Ecto neural progenitor cell (in vitro differentiated cells): Measurements from ENCODE around the gene PRSS22.

Source experiments
- DNase-seq: peaks from one replicate; pipeline ENCODE4 v3.0.0-alpha.2; 2018; ENCODE audit warnings: low spot score

The PRSS22 gene

DNA sequence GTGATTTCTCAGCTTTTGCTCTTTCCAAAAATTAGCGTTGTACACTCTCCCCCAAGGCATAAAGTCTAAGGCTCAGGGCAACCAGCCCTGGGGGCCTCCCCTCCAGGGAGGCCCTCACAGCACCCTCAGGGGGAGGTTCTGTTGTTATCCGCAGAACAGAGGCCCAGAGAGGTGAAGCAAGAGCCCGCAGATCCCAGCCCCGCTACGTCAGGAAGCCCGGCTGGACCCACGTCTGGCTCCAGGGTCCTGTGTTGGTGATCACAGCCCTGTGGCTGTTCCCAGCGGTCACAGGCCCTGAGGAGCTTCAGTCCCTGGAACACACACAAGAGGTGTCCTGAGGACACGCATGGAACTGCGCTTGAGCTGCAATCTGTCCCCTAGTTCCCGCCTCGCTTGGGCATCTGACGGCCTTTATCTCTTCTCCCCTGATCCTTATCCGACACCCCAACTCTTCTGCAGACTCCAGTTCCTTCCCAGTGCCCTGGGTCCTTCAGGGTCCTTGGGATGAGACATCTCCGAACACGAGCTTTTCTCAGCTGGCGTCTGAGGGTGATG, 29.0 kb downstream of the PRSS22 start:
- DNase-seq: no peak

DNA sequence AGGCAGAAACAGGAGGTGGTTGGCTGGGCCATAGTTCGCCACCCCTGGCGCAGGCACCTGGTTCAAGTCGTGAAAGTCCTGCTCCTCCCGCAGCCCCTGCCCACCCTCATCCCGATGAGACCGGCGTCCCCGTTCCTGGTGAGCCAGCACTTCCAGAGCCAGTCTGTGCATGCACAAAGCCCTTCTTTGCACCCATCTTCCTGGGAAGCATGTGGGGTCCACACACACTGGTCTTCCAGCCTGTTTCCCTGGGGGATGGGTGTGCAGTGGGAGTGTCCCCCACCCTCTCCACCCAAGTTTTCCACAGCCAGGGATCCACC, 29.5 kb downstream of the PRSS22 start:
- DNase-seq: no peak

- no peak for DNase-seq
Observed at GRCh38 chr16:2827831-2828520, 30.0 kb downstream of the PRSS22 start.

GRCh38 chr16:2827374-2827791, 30.6 kb downstream of the PRSS22 start:
- DNase-seq: no peak

DNA sequence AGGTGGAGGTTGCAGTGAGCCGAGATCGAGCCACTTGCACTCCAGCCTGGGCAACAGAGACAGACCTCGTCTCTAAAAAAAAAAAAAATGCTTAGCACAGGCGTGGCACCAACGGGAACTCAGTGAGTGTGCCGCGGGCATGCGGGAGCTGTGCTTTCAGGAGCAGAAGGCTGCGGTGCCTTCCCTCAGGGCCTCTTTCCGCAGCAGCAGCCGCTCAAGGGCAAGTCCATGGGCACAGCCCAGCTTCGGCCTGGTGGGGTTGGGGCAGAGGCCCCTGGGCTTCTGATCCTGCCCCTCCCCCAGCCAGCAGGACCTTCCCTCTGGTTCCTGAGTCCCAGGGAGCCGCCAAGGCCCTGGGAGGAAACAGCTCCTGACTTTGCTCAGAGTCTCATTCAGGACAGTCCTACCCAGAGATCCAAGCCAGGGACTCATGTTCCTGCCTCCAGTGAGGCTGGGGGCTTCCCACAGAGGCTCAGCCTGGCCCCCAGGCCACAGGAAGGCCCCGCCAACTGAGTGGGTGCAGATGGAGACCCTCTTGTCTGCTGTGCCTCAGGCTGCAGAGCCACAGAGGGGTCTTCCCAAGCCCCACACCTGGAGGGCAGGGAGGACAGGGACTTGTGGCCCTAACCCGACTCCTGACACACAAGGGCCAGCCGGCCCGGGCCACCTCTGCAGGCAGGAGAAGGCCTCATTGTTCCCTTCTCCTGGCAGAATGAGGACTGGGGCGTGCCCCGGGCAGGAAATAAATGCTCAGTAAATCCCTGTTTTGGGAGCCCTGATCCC, 31.2 kb downstream of the PRSS22 start:
- DNase-seq: no peak

- no peak for DNase-seq
Observed at GRCh38 chr16:2825906-2826305, 32.1 kb downstream of the PRSS22 start.

GRCh38 chr16:2825049-2825742, 32.8 kb downstream of the PRSS22 start:
- DNase-seq: no peak

- DNase-seq: no peak
Observed at GRCh38 chr16:2824626-2825025, 33.3 kb downstream of the PRSS22 start.

DNA sequence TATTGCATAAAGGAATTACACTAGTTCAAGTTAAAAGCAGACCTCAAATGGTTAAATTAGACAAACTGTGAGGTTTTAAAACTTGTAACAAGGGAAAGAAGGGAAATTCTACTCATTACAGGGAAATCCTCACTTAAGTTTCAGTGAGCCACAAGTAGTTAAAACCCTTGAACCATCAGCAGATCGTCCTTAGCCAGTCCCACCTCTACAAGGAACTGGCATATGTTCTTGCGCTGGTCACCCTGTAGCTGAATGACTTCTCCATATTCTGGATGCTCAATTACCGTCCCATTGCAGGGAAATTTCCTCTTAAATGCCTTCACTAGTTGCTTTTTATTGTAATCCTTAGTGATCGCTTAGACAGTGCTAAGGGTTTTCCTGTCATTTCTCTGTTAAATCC, 35.5 kb downstream of the PRSS22 start:
- DNase-seq: no peak

GRCh38 chr16:2822158-2822495, 35.8 kb downstream of the PRSS22 start:
- DNase-seq: no peak

- no peak for DNase-seq
Observed at GRCh38 chr16:2821487-2822157, 36.3 kb downstream of the PRSS22 start.

DNA sequence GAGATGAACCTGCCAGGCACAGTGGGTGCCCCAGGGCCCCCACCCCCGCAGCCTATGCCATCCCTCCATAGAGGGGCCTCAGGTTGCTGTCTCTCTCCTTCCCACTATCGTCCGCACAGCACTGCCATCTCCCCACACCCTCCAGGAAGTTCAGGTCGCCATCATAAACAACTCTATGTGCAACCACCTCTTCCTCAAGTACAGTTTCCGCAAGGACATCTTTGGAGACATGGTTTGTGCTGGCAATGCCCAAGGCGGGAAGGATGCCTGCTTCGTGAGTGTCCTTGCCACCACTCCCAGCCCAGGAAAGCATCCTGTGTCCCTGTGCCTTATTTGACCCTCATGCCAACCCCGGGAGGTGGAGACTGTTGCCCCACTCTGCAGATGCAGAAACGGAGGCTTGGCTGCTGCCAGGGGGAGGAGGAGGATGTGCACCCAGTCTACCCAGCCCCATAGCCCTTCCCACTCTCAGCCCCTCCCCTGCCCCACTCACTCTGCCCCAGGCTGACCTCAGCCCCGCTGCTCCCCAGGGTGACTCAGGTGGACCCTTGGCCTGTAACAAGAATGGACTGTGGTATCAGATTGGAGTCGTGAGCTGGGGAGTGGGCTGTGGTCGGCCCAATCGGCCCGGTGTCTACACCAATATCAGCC, 37.0 kb downstream of the PRSS22 start:
- DNase-seq: no peak

- DNase-seq: no peak
Observed at GRCh38 chr16:2819939-2820835, 37.8 kb downstream of the PRSS22 start.

- no peak for DNase-seq
Observed at GRCh38 chr16:2819179-2819938, 38.6 kb downstream of the PRSS22 start.

GRCh38 chr16:2818272-2818876, 39.6 kb downstream of the PRSS22 start:
- DNase-seq: no peak

DNA sequence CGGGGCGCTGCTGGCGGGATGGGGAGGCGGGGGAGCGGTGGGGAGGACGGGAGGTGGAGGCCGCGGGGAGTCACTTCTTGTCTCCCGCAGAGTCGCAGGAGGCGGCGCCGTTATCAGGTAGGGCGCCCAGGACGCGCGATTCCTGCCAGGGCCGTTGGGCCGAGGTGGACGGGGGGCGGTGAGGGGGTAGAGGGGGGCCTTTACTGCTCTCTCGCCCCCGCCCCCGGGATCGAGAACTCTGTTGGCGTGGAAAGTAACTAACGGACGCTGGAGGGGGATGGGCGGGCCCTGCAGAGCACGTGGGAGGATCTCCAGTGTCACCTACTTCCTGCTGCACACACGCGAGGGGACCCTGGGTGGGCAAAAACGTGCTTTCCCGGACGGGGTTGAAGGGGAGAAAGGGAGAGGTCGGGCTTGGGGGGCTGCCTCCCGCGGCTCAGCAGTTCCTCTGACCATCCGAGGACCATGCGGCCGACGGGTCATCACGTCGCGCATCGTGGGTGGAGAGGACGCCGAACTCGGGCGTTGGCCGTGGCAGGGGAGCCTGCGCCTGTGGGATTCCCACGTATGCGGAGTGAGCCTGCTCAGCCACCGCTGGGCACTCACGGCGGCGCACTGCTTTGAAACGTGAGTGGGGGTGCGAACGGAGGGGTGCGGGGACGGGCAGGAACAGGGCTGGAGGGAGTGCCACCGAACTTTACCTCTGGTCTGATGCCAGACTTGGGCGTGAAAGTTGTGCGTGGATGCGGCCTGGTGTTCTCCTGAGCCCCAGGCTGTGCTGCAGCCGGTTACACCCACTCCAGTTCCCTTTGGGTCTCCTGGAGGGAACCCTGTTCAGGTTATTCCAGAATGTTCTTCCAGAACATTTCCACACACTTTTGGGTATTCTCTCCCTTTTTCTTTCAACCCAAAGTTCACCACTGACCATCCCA, 40.4 kb downstream of the PRSS22 start:
- no peak for DNase-seq

DNA sequence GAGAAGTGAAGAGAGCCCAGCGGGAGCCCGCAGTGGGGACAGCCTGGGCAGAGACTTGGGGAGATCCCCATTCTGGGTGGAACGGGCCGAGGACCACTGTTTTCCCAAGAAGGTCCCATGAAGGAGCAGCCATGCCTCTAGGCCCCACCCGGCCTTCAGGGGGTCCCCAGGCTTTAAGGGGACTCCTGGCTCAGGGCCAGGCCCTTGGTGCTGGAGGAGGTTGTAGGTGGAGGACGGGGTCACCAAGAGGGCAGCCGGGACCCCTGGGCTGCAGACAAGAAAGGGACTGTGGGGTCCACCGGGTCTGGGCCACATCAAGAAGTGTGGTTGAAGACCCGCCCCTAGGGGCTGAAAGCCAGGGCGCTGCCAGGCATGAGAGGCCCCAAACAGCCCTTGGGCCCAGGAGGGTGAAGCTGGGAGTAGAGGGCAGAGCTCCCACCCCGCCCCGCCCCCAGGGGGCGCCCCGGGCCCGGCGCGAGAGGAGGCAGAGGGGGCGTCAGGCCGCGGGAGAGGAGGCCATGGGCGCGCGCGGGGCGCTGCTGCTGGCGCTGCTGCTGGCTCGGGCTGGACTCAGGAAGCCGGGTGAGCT, 41.1 kb downstream of the PRSS22 start, which contains the start of gene PRSS21:
PRSS21 (plus strand) TSS at position 487 of the 589 bp plus-strand sequence; CDS start at position 519, 32 bp downstream.
- DNase-seq: no peak

GRCh38 chr16:2815299-2815771, 42.6 kb downstream of the PRSS22 start:
- no peak for DNase-seq
